Measurements from ENCODE around the gene TBC1D2.

- TF ChIP-seq ZSCAN21 (CRISPR knock-in tag; IDR thresholded peaks at IDR 0.05; ENCODE audit: borderline replicate concordance), result no peak
- no peak for TF ChIP-seq NONO (IDR thresholded peaks at IDR 0.05)
- TF ChIP-seq NONO (CRISPR knock-in tag; conservative IDR thresholded peaks at IDR 0.05), result no peak
These were observed 90.5 kb downstream of the TBC1D2 start for GRCh38 chr9:98164912-98165311.

Measured in HepG2 (cell line).